Measurements from ENCODE around the gene INF2.
"Not testable (repeated sequence)": the region's sequence is repeated elsewhere in the genome, so short reads cannot be mapped to it uniquely, and the experiment has no call there.

Gene INF2

DNA sequence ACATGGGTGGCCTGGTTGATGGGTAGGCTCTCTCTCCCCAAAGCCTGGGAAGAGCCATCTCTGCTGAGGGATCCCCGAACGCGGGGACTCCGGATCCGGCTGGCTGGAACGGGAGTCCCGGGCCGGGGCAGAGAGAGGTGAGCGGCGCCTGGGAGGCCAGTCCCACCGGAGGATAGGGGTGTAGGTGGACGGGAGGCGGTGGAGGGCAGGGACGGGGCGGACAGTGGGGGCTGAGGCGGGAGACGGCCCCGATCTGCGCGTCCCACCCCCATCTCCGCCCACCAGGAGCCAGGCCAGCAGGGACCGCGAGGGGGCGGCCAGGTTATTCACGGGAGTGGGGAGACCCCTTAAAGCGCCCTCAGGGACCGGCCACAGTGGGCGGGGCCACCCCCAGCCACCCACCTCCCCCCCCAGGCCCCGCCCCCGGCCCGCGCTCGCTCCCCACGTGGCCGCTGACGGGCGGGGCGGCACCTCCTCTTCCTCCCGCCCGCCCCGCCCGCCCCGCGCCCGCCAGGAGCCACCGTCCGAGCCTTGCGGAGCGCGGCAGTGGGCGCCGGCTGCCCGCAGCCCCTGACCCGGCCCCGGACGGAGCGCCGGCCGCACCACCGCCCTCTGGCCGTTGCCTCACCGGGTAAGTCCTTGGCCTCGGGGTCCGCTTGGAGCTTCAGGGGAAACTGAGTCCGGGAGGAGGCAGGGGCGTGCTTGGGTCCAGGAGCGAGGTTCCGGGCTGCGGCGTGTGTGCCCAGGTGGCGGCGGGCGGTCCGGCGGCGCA lies at the start of gene INF2:
Gene INF2 (plus strand): TSS at position 510 of the 772 bp plus-strand sequence. CDS start 11,748 bp downstream, outside the sequence.
- peak in 30 of 58 donors; percentile 20 to 74 (median 52) for DNase-seq

- DNase-seq = peak in 40 of 58 donors; percentile 10 to 76 (median 44)
Observed at GRCh38 chr14:104639885-104640548, 49.4 kb upstream of the INF2 start.

DNA sequence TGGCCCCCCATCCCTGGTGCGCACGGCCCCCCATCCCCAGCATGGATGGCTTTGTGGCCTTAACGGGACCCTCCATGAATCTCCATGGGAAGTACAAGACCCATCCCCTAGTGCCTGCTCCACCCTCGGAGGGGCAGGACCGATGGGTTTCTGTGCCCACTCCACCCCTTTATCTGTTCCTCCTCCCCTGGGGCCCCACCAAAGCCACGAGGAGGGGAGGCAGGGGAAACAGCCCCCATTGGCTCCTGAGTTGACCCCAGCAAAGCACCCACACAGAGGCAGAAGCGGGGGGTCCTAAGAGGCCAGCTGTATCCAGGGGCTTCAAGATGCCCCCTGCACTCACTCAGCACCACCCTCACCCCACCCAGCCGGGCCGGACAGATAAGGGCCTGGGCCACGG lies 48.7 kb upstream of the INF2 start:
- DNase-seq = no peak

DNA sequence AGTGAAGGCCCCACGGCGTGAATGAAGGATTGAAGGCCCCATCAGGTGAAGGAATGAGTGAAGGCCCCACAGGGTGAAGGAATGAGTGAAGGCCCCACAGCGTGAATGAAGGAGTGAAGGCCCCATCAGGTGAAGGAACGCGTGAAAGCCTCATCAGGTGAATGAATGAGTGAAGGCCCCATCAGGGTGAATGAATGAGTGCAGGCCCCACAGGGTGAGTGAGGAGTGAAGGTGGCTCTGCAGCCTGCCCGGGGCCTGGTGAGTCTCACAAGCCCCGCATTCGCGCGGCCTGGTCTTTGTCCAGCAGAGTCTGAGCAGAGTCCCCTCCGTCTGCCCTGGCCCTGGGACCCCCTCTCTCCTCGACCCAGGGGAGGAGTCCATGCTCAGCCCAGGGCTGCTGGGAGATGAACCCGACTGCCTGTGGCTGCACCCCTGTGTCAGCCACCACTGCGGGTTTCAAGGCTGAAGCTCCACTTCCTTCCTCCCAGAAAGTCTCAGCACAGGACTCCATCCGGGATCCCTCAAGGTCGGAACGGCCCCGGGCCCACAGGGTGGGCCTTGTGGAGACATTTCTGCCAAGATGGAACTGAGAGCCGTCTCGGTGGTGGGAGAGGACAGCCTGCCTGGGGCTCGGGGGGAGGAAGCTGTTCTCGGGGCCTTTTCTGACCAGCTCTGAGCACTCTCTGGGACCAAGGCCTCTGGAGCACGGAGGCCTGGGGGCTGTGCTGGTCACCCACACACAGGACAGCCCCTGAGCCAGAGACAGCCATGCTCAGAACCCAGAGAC lies 47.5 kb upstream of the INF2 start:
- no peak for DNase-seq

- no peak for DNase-seq
Observed at GRCh38 chr14:104642540-104642868, 46.9 kb upstream of the INF2 start.

DNA sequence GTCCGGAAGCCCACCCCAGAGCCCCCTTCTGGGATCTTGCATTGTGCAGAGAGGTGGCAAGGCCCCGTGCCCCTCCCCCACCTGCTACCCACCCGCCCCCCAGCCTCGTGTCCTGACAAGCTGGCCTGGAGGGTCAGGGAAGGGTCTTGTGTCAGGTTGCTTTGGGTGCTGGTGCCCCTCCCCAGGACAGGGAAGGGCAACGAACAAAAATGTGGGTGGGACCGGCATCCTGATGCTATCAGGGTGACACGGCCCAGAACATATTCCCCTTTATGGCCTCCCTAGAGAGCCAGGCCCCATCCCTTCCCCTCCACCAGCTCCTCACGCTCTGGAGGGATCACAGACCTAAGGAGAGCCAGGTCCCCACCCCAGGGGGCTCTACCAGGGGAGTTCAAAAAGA lies 46.1 kb upstream of the INF2 start:
- no peak for DNase-seq

DNA sequence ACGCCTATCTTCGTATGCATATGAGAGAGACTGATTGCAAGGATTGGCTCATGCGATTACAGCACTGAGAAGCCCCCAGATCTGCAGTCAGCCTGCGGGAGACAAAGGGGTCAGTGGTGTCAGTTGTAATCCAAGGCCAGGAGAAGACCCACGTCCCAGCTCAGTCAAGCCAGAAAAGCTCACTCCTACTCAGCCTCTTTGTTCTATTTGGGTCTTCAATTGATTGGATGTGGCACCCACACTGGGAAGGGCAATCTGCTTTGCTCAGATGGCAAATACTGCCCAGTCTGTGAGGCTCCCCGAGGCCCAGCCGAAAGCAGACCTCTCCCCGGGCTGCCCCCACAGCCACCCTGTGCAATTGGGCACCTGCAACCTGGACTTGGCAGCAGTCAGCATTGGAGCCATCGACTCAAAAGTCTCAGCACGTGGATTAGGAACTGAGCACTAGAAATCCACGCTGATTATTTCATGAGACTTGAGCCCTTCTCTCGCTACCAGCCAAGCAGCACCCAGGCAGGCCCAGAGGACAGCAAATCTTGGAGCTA lies 45.3 kb upstream of the INF2 start:
- no peak for DNase-seq

GRCh38 chr14:104644656-104645378 lies 44.6 kb upstream of the INF2 start:
- DNase-seq = no peak

- DNase-seq = no peak
Observed at GRCh38 chr14:104647467-104648043, 41.9 kb upstream of the INF2 start.

DNA sequence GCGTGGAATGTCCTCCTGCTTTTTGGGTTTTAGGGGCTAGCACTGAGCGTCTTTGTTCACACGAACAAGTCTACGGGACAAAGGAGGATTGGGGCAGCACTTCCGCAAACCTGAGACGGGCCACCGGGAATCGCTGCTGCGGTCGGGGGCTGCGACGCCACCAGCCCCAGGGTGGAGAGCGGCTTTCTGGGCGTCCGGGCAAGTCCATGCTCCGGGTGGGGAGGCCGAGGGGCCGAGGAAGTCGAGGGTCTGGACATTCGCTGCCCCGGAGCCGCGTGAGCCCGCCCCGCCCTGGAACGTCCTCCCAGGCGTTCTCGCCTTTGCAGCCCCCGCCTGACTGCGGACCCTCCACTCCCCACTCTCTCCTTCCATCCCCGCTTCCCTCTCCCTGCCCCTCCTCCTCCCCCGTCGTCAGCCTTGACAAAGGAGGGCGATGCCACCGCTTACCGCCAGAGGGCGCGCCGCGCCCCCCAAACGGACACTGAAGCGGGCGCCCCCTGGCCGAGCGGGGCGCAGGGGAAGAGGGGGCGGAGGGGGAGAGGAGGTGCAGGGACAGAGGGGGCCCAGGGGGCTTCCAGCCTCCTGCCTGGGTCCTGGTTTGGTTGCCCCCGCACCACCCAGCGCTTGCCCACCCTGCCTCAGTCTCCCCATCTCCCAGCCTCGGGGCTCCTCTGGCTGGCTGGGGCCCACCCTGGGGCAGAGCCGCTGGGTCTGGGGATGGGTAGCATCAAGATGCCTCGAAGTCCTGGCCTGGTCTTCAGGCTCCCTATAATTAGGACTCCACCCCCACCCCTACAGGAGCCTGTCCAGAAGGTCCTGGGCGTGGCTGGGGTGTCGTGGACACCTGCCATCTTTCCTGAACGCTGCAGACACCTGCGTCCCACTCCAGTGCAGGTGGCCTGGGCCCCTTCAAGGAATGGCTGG lies 39.1 kb upstream of the INF2 start:
- DNase-seq = peak in 44 of 58 donors; percentile 19 to 86 (median 52)

DNA sequence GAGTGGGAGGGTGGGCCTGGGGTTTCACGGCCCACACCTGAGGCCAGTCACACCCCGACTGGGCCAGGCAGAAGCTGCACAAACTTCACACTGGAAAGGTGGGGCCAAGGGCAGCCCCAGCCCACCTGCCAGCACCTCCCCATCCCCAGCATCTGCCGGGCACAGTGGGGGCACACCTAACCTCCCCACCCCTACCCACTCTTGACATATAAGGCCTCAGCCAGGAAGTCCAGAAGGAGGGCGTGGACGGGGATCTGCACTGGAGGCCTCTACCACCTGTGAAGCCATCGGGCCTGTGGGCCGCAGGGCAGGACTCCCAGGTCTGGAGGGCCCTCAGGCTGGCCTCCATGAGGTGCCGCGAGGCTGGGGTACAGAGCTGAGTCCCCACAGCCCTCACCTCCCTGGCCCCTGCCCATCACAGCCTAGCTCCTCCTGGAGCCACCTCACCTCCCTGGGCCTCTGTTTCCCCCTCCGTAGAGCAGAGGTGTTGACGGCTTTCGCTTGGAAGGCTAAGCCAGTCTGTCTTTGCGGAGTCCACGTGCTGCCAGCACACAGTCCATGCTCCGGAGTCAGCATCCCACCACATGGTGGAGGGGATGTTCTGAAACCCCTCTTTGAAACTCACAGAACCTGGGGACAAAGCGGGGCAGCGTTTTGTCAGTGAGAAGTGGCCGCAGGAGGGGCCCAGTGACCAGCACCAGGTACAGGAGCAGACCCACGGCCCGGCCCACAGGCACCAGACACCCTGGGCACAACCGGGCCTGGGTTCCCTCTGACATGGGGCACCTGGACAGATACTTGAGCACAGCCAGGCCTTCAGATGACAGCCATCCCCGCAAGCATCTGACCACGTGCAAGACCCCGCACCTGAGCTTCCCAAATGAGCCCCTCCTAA lies 38.2 kb upstream of the INF2 start:
- no peak for DNase-seq

- DNase-seq = no peak
Observed at GRCh38 chr14:104651876-104652260, 37.5 kb upstream of the INF2 start.

- no peak for DNase-seq
Observed at GRCh38 chr14:104652386-104652785, 37.0 kb upstream of the INF2 start.

DNA sequence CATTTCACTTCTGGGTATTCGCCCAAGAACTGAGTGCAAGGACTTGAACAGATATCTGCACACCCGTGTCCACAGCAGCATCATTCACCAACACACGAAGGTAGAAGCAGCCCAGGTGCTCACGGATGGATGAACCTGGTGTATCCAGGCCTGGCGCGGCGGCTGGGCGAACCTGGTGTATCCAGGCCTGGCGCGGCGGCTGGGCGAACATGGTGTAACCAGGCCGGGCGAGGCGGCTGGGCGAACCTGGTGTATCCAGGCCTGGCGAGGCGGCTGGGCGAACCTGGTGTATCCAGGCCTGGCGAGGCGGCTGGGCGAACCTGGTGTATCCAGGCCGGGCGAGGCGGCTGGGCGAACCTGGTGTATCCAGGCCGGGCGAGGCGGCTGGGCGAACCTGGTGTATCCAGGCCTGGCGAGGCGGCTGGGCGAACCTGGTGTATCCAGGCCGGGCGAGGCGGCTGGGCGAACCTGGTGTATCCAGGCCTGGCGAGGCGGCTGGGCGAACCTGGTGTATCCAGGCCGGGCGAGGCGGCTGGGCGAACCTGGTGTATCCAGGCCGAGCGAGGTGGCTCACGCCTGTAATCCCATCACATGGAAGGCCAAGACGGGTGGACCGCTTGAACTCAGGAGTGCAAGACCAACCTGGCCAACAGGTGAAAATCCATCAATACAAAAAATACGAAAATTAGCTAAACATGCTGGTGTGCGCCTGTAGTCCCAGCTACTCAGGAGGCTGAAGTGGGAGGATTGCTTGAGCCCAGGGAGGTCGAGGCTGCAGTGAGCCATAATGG lies 36.1 kb upstream of the INF2 start:
- DNase-seq = not testable (repeated sequence)

- DNase-seq = no peak
Observed at GRCh38 chr14:104654119-104654518, 35.3 kb upstream of the INF2 start.

DNA sequence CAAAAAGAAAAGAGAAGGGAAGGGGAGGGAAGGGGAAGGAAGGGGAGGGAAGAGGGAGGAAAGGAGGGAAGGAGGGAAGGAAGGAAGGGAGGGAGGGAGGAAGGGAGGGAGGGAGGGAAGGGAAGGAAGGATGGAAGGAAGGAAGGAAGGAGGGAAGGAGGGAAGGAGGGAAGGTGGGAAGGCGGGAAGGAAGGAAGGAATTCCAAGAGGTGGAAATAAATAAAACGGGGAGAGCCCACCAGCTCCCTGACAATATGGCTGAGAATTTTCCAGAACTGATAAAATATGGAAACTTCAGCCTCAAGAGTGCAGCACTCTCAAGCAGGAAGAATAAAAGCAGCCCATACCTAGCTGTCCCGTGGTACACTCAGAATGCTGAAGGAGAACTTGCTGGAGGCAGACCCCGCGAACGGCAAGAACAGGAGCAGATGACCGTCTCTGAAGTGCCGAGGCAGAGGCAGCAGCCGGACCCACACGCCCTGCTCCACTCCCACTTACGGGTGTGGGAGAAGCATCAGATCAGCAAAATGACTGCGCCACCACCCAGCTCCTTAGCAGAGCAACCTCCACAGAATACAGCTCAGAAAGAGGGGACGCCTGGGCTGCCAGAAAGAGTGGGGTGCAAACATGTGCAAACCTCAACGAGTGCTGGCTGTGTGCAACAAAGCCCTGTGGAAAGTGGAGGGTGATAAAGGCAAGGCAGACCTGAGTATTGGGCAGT lies 34.1 kb upstream of the INF2 start:
- peak in 11 of 58 donors; percentile 17 to 65 (median 46) for DNase-seq

Measured in anterior cingulate cortex (tissue), 58 donors.